ENCODE data around the gene PIR. TPM values are rescaled to one million over a fixed set of nuclear protein-coding genes. Genes with fewer than 3 reads are reported as not detected.

PIR gene
- total RNA-seq, 1 experiment from 2014 or later: 27.5 TPM

DNA sequence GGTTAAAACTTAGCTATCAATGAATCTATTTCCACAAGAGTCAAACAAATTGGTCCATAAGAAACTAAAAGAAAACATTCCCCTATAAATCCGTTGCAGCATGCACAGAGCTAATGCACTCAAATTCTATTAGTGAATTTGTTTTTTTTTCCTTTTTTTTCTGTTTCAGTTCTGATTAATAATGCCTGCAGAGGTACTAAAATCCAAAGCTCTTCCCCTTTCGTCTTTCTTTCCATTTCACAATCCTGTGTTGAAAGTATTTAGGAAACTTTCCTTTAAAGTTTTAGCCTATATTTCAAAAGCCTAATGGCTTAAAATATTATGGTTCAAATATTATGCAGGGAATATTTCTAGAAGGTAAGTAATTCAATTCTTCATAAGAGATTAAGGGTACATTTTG lies 63.1 kb downstream of the PIR start:
- ChIA-PET RAD21 (ENCODE audit: low non-redundant PET in 1 of 2, low total read pairs in 2 of 2, uncharacterized antibody in 2 of 2, unreplicated experiment in 2 of 2) (no interaction called here), CTCF (no interaction called here), POLR2A (no interaction called here)
- H3K9me3 ChIP-seq (ENCODE audit: control insufficient read depth in 1 of 2, insufficient read depth in 1 of 2, low read depth in 1 of 2, low read length in 2 of 2): no peaks in the 10 kb centered on the region
- H3K4me1 ChIP-seq (ENCODE audit: control insufficient read depth in 1 of 2, insufficient read depth in 2 of 2, low read length in 2 of 2): no peaks in the 10 kb centered on the region
- ATAC-seq: no peak
- no peak overlapping the region for H3K4me2 ChIP-seq (ENCODE audit: low read length)
- no peak overlapping the region for H3K27ac ChIP-seq (ENCODE audit: low read depth, low read length)
- TF ChIP-seq JUND (IDR thresholded peaks at IDR 0.05): no peak
- no peak for TF ChIP-seq FOSL1 (IDR thresholded peaks at IDR 0.05; ENCODE audit: low read depth)
- TF ChIP-seq, protein P1, sequence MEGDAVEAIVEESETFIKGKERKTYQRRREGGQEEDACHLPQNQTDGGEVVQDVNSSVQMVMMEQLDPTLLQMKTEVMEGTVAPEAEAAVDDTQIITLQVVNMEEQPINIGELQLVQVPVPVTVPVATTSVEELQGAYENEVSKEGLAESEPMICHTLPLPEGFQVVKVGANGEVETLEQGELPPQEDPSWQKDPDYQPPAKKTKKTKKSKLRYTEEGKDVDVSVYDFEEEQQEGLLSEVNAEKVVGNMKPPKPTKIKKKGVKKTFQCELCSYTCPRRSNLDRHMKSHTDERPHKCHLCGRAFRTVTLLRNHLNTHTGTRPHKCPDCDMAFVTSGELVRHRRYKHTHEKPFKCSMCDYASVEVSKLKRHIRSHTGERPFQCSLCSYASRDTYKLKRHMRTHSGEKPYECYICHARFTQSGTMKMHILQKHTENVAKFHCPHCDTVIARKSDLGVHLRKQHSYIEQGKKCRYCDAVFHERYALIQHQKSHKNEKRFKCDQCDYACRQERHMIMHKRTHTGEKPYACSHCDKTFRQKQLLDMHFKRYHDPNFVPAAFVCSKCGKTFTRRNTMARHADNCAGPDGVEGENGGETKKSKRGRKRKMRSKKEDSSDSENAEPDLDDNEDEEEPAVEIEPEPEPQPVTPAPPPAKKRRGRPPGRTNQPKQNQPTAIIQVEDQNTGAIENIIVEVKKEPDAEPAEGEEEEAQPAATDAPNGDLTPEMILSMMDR (IDR thresholded peaks at IDR 0.05 in 2 of 3, conservative IDR thresholded peaks at IDR 0.05 in 1 of 3; ENCODE audit: borderline replicate concordance in 1 of 3, insufficient read depth in 1 of 3, low read depth in 2 of 3, low read length in 2 of 3): no peak
- no peak for TF ChIP-seq EGR1 (IDR thresholded peaks at IDR 0.05; ENCODE audit: low read depth)
- no peak for TF ChIP-seq ZNF274 (IDR thresholded peaks at IDR 0.05; ENCODE audit: low read depth, low read length)
- TF ChIP-seq, protein P2, sequence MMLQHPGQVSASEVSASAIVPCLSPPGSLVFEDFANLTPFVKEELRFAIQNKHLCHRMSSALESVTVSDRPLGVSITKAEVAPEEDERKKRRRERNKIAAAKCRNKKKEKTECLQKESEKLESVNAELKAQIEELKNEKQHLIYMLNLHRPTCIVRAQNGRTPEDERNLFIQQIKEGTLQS (IDR thresholded peaks at IDR 0.05): no peak
- TF ChIP-seq, protein P3, sequence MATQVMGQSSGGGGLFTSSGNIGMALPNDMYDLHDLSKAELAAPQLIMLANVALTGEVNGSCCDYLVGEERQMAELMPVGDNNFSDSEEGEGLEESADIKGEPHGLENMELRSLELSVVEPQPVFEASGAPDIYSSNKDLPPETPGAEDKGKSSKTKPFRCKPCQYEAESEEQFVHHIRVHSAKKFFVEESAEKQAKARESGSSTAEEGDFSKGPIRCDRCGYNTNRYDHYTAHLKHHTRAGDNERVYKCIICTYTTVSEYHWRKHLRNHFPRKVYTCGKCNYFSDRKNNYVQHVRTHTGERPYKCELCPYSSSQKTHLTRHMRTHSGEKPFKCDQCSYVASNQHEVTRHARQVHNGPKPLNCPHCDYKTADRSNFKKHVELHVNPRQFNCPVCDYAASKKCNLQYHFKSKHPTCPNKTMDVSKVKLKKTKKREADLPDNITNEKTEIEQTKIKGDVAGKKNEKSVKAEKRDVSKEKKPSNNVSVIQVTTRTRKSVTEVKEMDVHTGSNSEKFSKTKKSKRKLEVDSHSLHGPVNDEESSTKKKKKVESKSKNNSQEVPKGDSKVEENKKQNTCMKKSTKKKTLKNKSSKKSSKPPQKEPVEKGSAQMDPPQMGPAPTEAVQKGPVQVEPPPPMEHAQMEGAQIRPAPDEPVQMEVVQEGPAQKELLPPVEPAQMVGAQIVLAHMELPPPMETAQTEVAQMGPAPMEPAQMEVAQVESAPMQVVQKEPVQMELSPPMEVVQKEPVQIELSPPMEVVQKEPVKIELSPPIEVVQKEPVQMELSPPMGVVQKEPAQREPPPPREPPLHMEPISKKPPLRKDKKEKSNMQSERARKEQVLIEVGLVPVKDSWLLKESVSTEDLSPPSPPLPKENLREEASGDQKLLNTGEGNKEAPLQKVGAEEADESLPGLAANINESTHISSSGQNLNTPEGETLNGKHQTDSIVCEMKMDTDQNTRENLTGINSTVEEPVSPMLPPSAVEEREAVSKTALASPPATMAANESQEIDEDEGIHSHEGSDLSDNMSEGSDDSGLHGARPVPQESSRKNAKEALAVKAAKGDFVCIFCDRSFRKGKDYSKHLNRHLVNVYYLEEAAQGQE (IDR thresholded peaks at IDR 0.05; ENCODE audit: low read depth): no peak
- no peak for TF ChIP-seq CEBPB (IDR thresholded peaks at IDR 0.05; ENCODE audit: low read depth)
- no peak for TF ChIP-seq EZH2phosphoT487 (IDR thresholded peaks at IDR 0.05; ENCODE audit: borderline replicate concordance)
- no peak for TF ChIP-seq CBX3 (IDR thresholded peaks at IDR 0.05; ENCODE audit: low read depth)
- TF ChIP-seq, protein P4, sequence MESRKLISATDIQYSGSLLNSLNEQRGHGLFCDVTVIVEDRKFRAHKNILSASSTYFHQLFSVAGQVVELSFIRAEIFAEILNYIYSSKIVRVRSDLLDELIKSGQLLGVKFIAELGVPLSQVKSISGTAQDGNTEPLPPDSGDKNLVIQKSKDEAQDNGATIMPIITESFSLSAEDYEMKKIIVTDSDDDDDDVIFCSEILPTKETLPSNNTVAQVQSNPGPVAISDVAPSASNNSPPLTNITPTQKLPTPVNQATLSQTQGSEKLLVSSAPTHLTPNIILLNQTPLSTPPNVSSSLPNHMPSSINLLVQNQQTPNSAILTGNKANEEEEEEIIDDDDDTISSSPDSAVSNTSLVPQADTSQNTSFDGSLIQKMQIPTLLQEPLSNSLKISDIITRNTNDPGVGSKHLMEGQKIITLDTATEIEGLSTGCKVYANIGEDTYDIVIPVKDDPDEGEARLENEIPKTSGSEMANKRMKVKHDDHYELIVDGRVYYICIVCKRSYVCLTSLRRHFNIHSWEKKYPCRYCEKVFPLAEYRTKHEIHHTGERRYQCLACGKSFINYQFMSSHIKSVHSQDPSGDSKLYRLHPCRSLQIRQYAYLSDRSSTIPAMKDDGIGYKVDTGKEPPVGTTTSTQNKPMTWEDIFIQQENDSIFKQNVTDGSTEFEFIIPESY (IDR thresholded peaks at IDR 0.05; ENCODE audit: extremely low read depth, insufficient replicate concordance, low read length): no peak
- no peak for TF ChIP-seq RAD21 (IDR thresholded peaks at IDR 0.05; ENCODE audit: low read depth)
- no peak for TF ChIP-seq SIN3A (IDR thresholded peaks at IDR 0.05; ENCODE audit: low read depth)
- H2AFZ ChIP-seq (ENCODE audit: low read depth, low read length, poor library complexity, severe bottlenecking): no peak overlapping the region
- H3K9me2 ChIP-seq (ENCODE audit: insufficient read depth): no peaks in the 10 kb centered on the region
- no peak overlapping the region for H3K4me3 ChIP-seq (replicated peaks in 1 of 2; ENCODE audit: low read depth in 1 of 2, low read length in 2 of 2)
- no peaks in the 10 kb centered on the region for H3K36me3 ChIP-seq (ENCODE audit: control insufficient read depth in 1 of 2, insufficient read depth in 2 of 2, low read length in 2 of 2)
- H4K20me1 ChIP-seq (ENCODE audit: insufficient read depth): no peaks in the 10 kb centered on the region
- no peak overlapping the region for H3K9ac ChIP-seq (ENCODE audit: low read length)
- no peaks in the 10 kb centered on the region for H3K27me3 ChIP-seq (ENCODE audit: insufficient read depth, low read length)
- BruUV-seq (replicated peaks): no TSS peak
- intact Hi-C loops (cut with micrococcal nuclease): no loop called here
- no peak for DNase-seq (ENCODE audit: low read depth, low spot score)
- no peaks in the 10 kb centered on the region for H3K79me2 ChIP-seq (ENCODE audit: insufficient read depth, low read length)

All from HCT116 (cell line).